GM12875 (cell line): ENCODE data around the gene TEP1.

Source experiments
- H3K4me3 ChIP-seq: one replicate; pipeline ENCODE4 v1.5.1; 2011; ENCODE audit warnings: low read depth, low read length, control low read depth
- CTCF ChIP-seq: IDR thresholded peaks from 2 replicates; pipeline ENCODE4 v1.5.1; 2011; ENCODE audit warnings: low read depth, mild to moderate bottlenecking, control low read depth, inconsistent platforms, low read length, moderate library complexity, borderline replicate concordance; ENCODE audit not compliant: insufficient read depth

The TEP1 gene

GRCh38 chr14:20438664-20439063, 25.4 kb upstream of the TEP1 start:
- H3K4me3 ChIP-seq, result no peak overlapping the region
- no peak for TF ChIP-seq CTCF

DNA sequence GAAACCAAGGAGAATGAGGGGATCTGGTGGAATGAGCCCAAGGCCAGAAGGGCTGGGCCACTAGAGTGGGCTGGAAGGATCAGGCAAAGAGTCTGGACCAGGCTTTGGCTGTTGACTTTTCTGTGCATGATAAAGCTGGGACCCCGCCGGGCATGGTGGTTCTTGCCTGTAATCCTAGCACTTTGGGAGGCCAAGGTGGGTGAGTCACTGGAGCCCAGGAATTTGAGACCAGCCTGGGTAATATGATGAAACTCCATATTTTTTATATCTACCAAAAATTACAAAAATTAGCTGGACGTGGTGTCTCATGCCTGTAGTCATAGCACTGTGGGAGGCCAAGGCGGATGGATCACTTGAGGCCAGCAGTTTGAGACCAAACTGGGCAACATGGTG, 23.1 kb upstream of the TEP1 start:
- no peak for TF ChIP-seq CTCF
- H3K4me3 ChIP-seq, result no peak overlapping the region

DNA sequence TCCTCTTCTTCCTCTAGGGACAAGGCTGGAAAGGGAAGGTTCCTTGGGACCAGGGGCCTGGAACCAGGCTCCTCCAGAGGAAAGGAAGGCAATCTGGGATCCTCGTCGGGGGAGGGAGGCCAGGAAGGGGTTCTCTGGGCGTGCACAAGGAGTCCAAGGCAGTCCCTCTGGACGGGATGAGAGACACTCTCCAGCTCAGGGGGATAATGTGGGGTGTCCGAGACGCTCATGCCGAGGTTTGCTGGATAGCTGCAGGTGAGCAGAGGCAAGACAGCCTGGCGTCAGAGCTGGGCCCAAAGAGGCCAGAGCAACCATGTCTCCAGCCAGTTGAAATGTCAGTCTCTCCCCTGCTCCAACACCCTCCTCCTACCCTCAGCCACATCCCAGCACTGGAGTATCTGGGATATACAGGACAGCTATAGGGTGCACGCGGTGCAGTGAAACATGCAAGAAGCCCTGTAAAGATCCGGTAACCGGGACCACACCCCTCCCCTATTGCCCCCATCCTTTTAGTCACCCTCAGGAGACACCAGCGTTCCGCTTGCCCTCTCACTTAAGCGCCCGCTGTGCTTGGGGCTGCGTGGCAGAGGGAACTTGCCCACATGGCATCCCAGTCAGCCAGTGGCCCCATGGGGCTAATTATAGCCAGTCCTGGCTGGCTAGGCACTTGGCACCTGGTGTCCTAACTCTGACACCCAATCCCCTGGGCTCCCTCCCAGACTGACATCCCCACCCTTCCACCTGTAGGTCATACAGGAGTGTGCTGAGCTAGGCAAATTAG, 22.5 kb upstream of the TEP1 start, which contains the start of gene KLHL33:
Gene KLHL33 (minus strand): TSS at position 585 of the 781 bp plus-strand sequence. CDS start 355 bp downstream, at position 230.
- no peak for TF ChIP-seq CTCF
- no peak within 1 kb of the TSS for H3K4me3 ChIP-seq

DNA sequence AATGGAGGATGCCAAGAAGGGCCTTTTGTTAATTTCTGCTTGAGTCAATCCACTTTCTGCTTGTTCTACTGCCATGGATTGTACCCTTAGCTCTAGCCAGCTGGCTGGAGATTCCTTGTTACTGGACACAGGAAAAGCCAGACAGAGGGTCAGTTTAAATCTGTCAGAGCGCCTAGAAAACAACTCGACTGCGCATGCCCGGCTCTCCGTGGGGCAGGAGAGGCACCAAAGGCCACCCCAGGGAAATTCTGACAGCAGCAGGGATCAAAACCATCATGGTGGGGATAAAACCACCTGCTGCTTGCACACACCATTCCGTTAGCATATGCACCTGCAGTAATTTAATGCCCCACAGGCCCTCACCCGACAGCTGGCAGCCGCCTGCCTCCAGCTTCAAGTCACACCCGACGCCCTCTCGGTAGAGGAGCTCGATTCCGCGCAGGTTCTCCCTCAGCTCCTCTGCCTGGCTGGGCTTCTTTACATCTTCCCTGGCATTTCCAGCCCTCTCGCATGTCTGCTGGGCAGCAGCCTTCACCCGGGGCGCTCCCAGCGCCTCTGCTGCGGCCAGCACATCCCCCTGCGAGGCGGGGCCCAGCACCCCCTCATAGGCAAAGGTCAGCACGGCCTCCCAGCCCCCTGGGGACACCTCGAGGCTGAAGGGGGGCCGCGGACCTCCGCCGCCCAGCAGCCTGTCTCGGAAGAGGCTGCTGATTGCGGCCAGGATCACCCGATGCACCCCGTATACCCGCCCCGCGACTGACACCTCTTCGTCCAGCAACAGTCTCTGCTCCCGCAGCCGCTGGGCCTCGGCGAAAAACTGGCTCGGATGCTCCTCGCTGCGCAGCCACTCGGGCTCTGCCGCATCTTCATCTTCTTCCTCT, 21.6 kb upstream of the TEP1 start:
- no peak overlapping the region for H3K4me3 ChIP-seq

GRCh38 chr14:20429801-20430669, 16.7 kb upstream of the TEP1 start:
- no peak for TF ChIP-seq CTCF
- H3K4me3 ChIP-seq, result no peak overlapping the region

More for the DNA sequence above, 21.6 kb upstream of the TEP1 start:
- TF ChIP-seq CTCF, result no peak

GRCh38 chr14:20428802-20429201, 15.5 kb upstream of the TEP1 start:
- no peak overlapping the region for H3K4me3 ChIP-seq
- TF ChIP-seq CTCF, result no peak
